ENCODE measurements around the gene ABTB2. TPM values are rescaled to one million over a fixed set of nuclear protein-coding genes. Genes with fewer than 3 reads are reported as not detected.

ABTB2 gene
- total RNA-seq, 2 donors from 2014 or later = 12.2 to 30.3 TPM

GRCh38 chr11:34313099-34313517, 44.7 kb downstream of the ABTB2 start:
- peaks cover 0 to 25% of the 10 kb centered on the region in 2 donors for H3K4me1 Mint-ChIP-seq (ENCODE audit: low read depth in 2 of 2)
- no peaks in the 10 kb centered on the region for H3K36me3 Mint-ChIP-seq
- DNase-seq (ENCODE audit: low spot score) = no peak
- H3K27ac Mint-ChIP-seq = no peak overlapping the region
- peaks cover 0 to 8% of the 10 kb centered on the region in 2 donors for H3K27me3 Mint-ChIP-seq
- peak; percentile 26 to 62 for ATAC-seq
- H3K4me3 Mint-ChIP-seq = no peak overlapping the region
- no peaks in the 10 kb centered on the region for H3K9me3 Mint-ChIP-seq

- Mint-ChIP-seq H3K4me1 (ENCODE audit: low read depth in 2 of 2) (peaks cover 0 to 13% of the 10 kb centered on the region in 2 donors), H3K9me3 (no peaks in the 10 kb centered on the region), H3K36me3 (no peaks in the 10 kb centered on the region), H3K27me3 (peaks cover 0 to 8% of the 10 kb centered on the region in 2 donors), H3K27ac (peak overlapping the region in 1 of 2 donors; percentile 18), H3K4me3 (no peak overlapping the region)
- ATAC-seq = no peak
- no peak for DNase-seq (ENCODE audit: low spot score)
These were observed 46.7 kb downstream of the ABTB2 start for GRCh38 chr11:34311126-34311525.

- DNase-seq (ENCODE audit: low spot score) = no peak
- peaks cover 0 to 13% of the 10 kb centered on the region in 2 donors for H3K4me1 Mint-ChIP-seq (ENCODE audit: low read depth in 2 of 2)
- H3K9me3 Mint-ChIP-seq = no peaks in the 10 kb centered on the region
- no peaks in the 10 kb centered on the region for H3K36me3 Mint-ChIP-seq
- no peak overlapping the region for H3K4me3 Mint-ChIP-seq
- ATAC-seq = no peak
- peaks cover 0 to 8% of the 10 kb centered on the region in 2 donors for H3K27me3 Mint-ChIP-seq
- H3K27ac Mint-ChIP-seq = no peak overlapping the region
These were observed 47.8 kb downstream of the ABTB2 start for GRCh38 chr11:34309965-34310364.

- peaks cover 0 to 8% of the 10 kb centered on the region in 2 donors for H3K27me3 Mint-ChIP-seq
- no peaks in the 10 kb centered on the region for H3K9me3 Mint-ChIP-seq
- H3K4me3 Mint-ChIP-seq = no peak overlapping the region
- peaks cover 0 to 16% of the 10 kb centered on the region in 2 donors for H3K4me1 Mint-ChIP-seq (ENCODE audit: low read depth in 2 of 2)
- DNase-seq (ENCODE audit: low spot score) (no peak), ATAC-seq (no peak)
- H3K27ac Mint-ChIP-seq = no peak overlapping the region
- no peaks in the 10 kb centered on the region for H3K36me3 Mint-ChIP-seq
These were observed 48.8 kb downstream of the ABTB2 start for GRCh38 chr11:34308913-34309585.

GRCh38 chr11:34308049-34308912, 49.5 kb downstream of the ABTB2 start:
- no peak for DNase-seq (ENCODE audit: low spot score)
- Mint-ChIP-seq H3K4me3 (no peak overlapping the region), H3K27me3 (peaks cover 0 to 8% of the 10 kb centered on the region in 2 donors), H3K27ac (no peak overlapping the region), H3K4me1 (ENCODE audit: low read depth in 2 of 2) (peaks cover under 1 to 16% of the 10 kb centered on the region in 2 donors), H3K9me3 (no peaks in the 10 kb centered on the region), H3K36me3 (no peaks in the 10 kb centered on the region)
- ATAC-seq = no peak

- Mint-ChIP-seq H3K27ac (no peak overlapping the region), H3K27me3 (peaks cover 0 to 8% of the 10 kb centered on the region in 2 donors), H3K4me1 (ENCODE audit: low read depth in 2 of 2) (peaks cover 16 to 34% of the 10 kb centered on the region in 2 donors), H3K36me3 (no peaks in the 10 kb centered on the region), H3K9me3 (no peaks in the 10 kb centered on the region), H3K4me3 (no peak overlapping the region)
- DNase-seq (ENCODE audit: low spot score) (no peak), ATAC-seq (no peak)
These were observed 52.0 kb downstream of the ABTB2 start for GRCh38 chr11:34305780-34306179.

GRCh38 chr11:34305193-34305592, 52.6 kb downstream of the ABTB2 start:
- DNase-seq (ENCODE audit: low spot score) (no peak), ATAC-seq (no peak)
- Mint-ChIP-seq H3K4me1 (ENCODE audit: low read depth in 2 of 2) (peaks cover 16 to 30% of the 10 kb centered on the region in 2 donors), H3K27ac (no peak overlapping the region), H3K4me3 (no peak overlapping the region), H3K27me3 (peaks cover 0 to 2% of the 10 kb centered on the region in 2 donors), H3K9me3 (no peaks in the 10 kb centered on the region), H3K36me3 (no peaks in the 10 kb centered on the region)

GRCh38 chr11:34303028-34303570, 54.7 kb downstream of the ABTB2 start:
- Mint-ChIP-seq H3K27me3 (no peaks in the 10 kb centered on the region), H3K27ac (peak overlapping the region in 1 of 2 donors; percentile 86), H3K9me3 (no peaks in the 10 kb centered on the region), H3K4me1 (ENCODE audit: low read depth in 2 of 2) (peaks cover 16 to 24% of the 10 kb centered on the region in 2 donors), H3K36me3 (no peaks in the 10 kb centered on the region), H3K4me3 (no peak overlapping the region)
- ATAC-seq (no peak), DNase-seq (ENCODE audit: low spot score) (no peak)

- Mint-ChIP-seq H3K4me1 (ENCODE audit: low read depth in 2 of 2) (peaks cover 16 to 24% of the 10 kb centered on the region in 2 donors), H3K4me3 (peak overlapping the region; percentile 20), H3K27ac (peak overlapping the region in 1 of 2 donors; percentile 86), H3K27me3 (no peaks in the 10 kb centered on the region), H3K36me3 (no peaks in the 10 kb centered on the region), H3K9me3 (no peaks in the 10 kb centered on the region)
- DNase-seq (ENCODE audit: low spot score) (peak; percentile 76), ATAC-seq (peak; percentile 93 to 95)
These were observed 55.5 kb downstream of the ABTB2 start for GRCh38 chr11:34302046-34302921.

- Mint-ChIP-seq H3K27me3 (no peaks in the 10 kb centered on the region), H3K4me1 (ENCODE audit: low read depth in 2 of 2) (peaks cover 16 to 24% of the 10 kb centered on the region in 2 donors), H3K27ac (no peak overlapping the region), H3K4me3 (no peak overlapping the region), H3K9me3 (no peaks in the 10 kb centered on the region), H3K36me3 (no peaks in the 10 kb centered on the region)
- ATAC-seq = no peak
- no peak for DNase-seq (ENCODE audit: low spot score)
These were observed 56.9 kb downstream of the ABTB2 start for GRCh38 chr11:34300926-34301295.

GRCh38 chr11:34300026-34300925, 57.5 kb downstream of the ABTB2 start:
- ATAC-seq (no peak), DNase-seq (ENCODE audit: low spot score) (no peak)
- Mint-ChIP-seq H3K4me1 (ENCODE audit: low read depth in 2 of 2) (peaks cover 16 to 24% of the 10 kb centered on the region in 2 donors), H3K27ac (no peak overlapping the region), H3K36me3 (no peaks in the 10 kb centered on the region), H3K4me3 (no peak overlapping the region), H3K27me3 (no peaks in the 10 kb centered on the region), H3K9me3 (no peaks in the 10 kb centered on the region)

GRCh38 chr11:34299284-34299972, 58.4 kb downstream of the ABTB2 start:
- H3K4me1 Mint-ChIP-seq (ENCODE audit: low read depth in 2 of 2) = peaks cover 16 to 23% of the 10 kb centered on the region in 2 donors
- H3K9me3 Mint-ChIP-seq = no peaks in the 10 kb centered on the region
- DNase-seq (ENCODE audit: low spot score) (no peak), ATAC-seq (no peak)
- no peak overlapping the region for H3K27ac Mint-ChIP-seq
- H3K27me3 Mint-ChIP-seq = no peaks in the 10 kb centered on the region
- no peaks in the 10 kb centered on the region for H3K36me3 Mint-ChIP-seq
- H3K4me3 Mint-ChIP-seq = no peak overlapping the region

Data from natural killer cell treated with Interleukin-12 subunit alpha and Interleukin-12 subunit beta and Interleukin-15 and Interleukin-18, amount 100 ng/mL, for 72 hours (primary cell).